Mesendoderm (in vitro differentiated cells): ENCODE measurements around the gene GBF1.
"Not testable (repeated sequence)": the region's sequence is repeated elsewhere in the genome, so short reads cannot be mapped to it uniquely, and the experiment has no call there.

Source experiments
- DNase-seq: peaks from one replicate; pipeline ENCODE4 v3.0.0; 2013
- H2AK5ac ChIP-seq: 2 replicates; pipeline ENCODE4 v1.6.1; 2013; ENCODE audit warnings: low read length, inconsistent platforms
- H2BK120ac ChIP-seq: 2 replicates; pipeline ENCODE4 v1.6.1; 2013; ENCODE audit warnings: low read depth, mild to moderate bottlenecking, low read length, moderate library complexity, mixed read lengths
- H2BK15ac ChIP-seq: replicated peaks from 2 replicates; pipeline ENCODE4 v1.6.1; 2013; ENCODE audit warnings: low read depth, mild to moderate bottlenecking, moderate library complexity
- H2BK5ac ChIP-seq: 2 replicates; pipeline ENCODE4 v1.6.1; 2013; ENCODE audit warnings: low read length, inconsistent platforms
- H3K18ac ChIP-seq: 2 replicates; pipeline ENCODE4 v1.6.1; 2013; ENCODE audit warnings: mild to moderate bottlenecking, low read length, mixed read lengths
- H3K23ac ChIP-seq: one replicate; pipeline ENCODE4 v1.6.1; 2013; ENCODE audit warnings: low read length
- H3K27ac ChIP-seq: 2 replicates; pipeline ENCODE4 v1.5.1; 2013; ENCODE audit warnings: low read depth, mild to moderate bottlenecking, inconsistent platforms, low read length, moderate library complexity
- H3K27me3 ChIP-seq: 2 replicates; pipeline ENCODE4 v1.6.1; 2013; ENCODE audit warnings: low read length, control low read depth, mild to moderate bottlenecking, inconsistent platforms; ENCODE audit not compliant: insufficient read depth, poor library complexity
- H3K36me3 ChIP-seq: 2 replicates; pipeline ENCODE4 v1.6.1; 2013; ENCODE audit warnings: low read length, inconsistent platforms; ENCODE audit not compliant: control insufficient read depth, insufficient read depth
- H3K4ac ChIP-seq: one replicate; pipeline ENCODE4 v1.6.1; 2013; ENCODE audit warnings: low read depth, mild to moderate bottlenecking, low read length, moderate library complexity
- H3K4me1 ChIP-seq: 2 replicates; pipeline ENCODE4 v1.6.1; 2013; ENCODE audit warnings: low read depth, low read length, inconsistent platforms; ENCODE audit not compliant: control insufficient read depth
- H3K4me2 ChIP-seq: 2 replicates; pipeline ENCODE4 v1.6.1; 2013; ENCODE audit warnings: low read length
- H3K4me3 ChIP-seq: 2 replicates; pipeline ENCODE4 v1.5.1; 2013; ENCODE audit warnings: mild to moderate bottlenecking, low read length
- H3K56ac ChIP-seq: one replicate; pipeline ENCODE4 v1.6.1; 2013; ENCODE audit warnings: low read length
- H3K79me1 ChIP-seq: 2 replicates; pipeline ENCODE4 v1.6.1; 2013; ENCODE audit warnings: low read length, inconsistent platforms
- H3K79me2 ChIP-seq: 2 replicates; pipeline ENCODE4 v1.6.1; 2013; ENCODE audit warnings: mild to moderate bottlenecking, low read length; ENCODE audit not compliant: control insufficient read depth, insufficient read depth
- H3K9ac ChIP-seq: 2 replicates; pipeline ENCODE4 v1.6.1; 2013; ENCODE audit warnings: low read length, inconsistent platforms
- H4K5ac ChIP-seq: one replicate; pipeline ENCODE4 v1.6.1; 2013; ENCODE audit warnings: low read length
- H4K8ac ChIP-seq: one replicate; pipeline ENCODE4 v1.6.1; 2013; ENCODE audit warnings: low read depth, mild to moderate bottlenecking, control low read depth, low read length, moderate library complexity
- WGBS: extraction: QIAGEN DNeasy Blood & Tissue Kit; methylation state at CpG from one replicate; pipeline ENCODE4 v1.1.7; 2013; ENCODE audit warnings: low lambda C conversion rate, missing lambda C conversion rate; ENCODE audit not compliant: insufficient coverage; ENCODE audit errors: extremely low coverage; 5-methylcytosine and 5-hydroxymethylcytosine counted together

The GBF1 gene

DNA sequence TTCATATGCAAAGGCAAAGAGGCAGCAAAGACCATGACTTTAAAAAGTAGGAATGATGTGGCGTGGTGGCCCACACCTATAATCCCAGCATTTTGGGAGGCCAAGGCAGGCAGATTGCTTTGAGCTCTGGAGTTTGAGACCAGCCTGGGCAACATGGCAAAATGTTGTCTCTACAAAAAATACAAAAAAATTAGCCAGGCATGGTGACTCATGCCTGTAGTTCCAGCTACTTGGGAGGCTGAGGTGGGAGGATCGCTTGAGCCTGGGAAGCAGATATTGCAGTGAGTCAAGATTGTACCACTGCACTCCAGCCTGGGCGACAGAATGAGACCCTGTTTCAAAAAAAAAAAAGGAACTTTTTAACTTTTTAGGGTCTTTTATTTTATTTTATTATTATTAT is 7.2 kb downstream of the GBF1 start:
- not testable (repeated sequence) for H3K27ac ChIP-seq, H3K27me3 ChIP-seq

DNA sequence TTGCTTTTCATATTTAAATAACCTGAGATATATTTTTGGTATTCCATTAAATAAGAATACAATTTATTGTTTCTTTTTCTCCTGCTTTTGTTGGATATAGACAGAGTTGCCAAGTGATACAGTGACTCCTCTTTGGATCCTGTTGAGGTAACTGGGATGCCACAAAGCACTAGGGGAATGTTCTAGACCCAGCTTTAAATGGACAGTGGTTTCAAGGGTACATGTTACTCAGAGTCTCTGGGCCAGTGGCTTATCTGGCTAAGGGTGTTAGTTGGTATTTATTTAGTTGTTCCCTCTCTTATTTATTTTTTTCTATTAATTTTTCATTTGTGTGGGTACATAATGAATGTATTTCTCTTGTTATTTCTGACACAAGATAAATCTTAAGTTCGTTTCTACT is 9.1 kb downstream of the GBF1 start:
- H3K56ac ChIP-seq, result no peak overlapping the region
- H3K79me2 ChIP-seq, result peaks cover 5% of the 10 kb centered on the region
- no peak overlapping the region for H3K4me2 ChIP-seq
- no peak overlapping the region for H3K4ac ChIP-seq
- H3K4me3 ChIP-seq, result no peak overlapping the region
- no peak overlapping the region for H3K18ac ChIP-seq
- no peak overlapping the region for H3K23ac ChIP-seq
- H3K4me1 ChIP-seq, result no peaks in the 10 kb centered on the region
- H3K36me3 ChIP-seq, result no peaks in the 10 kb centered on the region
- H4K8ac ChIP-seq, result no peak overlapping the region
- H2AK5ac ChIP-seq, result no peak overlapping the region
- no peaks in the 10 kb centered on the region for H3K27me3 ChIP-seq
- H2BK5ac ChIP-seq, result no peak overlapping the region
- H2BK15ac ChIP-seq, result no peak overlapping the region
- H3K9ac ChIP-seq, result no peak overlapping the region
- no peak overlapping the region for H3K27ac ChIP-seq
- H3K79me1 ChIP-seq, result peaks cover 7% of the 10 kb centered on the region
- no CpG with 5 or more reads among the region's 1 CpG for WGBS
- H4K5ac ChIP-seq, result no peak overlapping the region
- no peak for DNase-seq
- no peak overlapping the region for H2BK120ac ChIP-seq

More for the DNA sequence above, 7.2 kb downstream of the GBF1 start:
- H2BK15ac ChIP-seq, H2BK120ac ChIP-seq, H4K8ac ChIP-seq, H3K23ac ChIP-seq, DNase-seq, H3K18ac ChIP-seq, H3K4me1 ChIP-seq, H3K56ac ChIP-seq, H3K4me2 ChIP-seq, H4K5ac ChIP-seq, H3K36me3 ChIP-seq, H2BK5ac ChIP-seq, H3K4me3 ChIP-seq, H3K4ac ChIP-seq, H2AK5ac ChIP-seq, H3K9ac ChIP-seq: not testable (repeated sequence)
- peaks cover 12% of the 10 kb centered on the region for H3K79me1 ChIP-seq
- no CpG with 5 or more reads among the region's 3 CpGs for WGBS
- H3K79me2 ChIP-seq, result peaks cover 11% of the 10 kb centered on the region

DNA sequence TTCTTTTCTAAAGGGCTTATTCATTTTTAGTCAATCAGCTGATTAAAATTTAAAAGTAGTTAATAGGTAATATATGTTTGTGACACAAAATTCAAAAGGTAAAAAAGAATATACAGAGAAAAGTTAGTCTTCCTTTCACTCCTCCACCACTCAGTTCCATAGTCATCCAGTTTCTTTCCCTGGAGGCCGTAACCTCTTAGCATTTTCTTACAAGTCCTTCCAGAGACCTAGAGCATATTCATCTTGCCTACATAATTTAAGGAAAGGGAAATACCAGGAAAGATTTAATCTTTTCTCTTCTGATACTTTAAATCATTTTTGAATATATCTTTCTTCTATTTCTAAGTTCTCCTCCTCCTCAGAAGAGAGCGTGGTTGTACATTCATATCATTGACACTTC is 10.1 kb downstream of the GBF1 start:
- H3K27me3 ChIP-seq, result no peaks in the 10 kb centered on the region
- no peak overlapping the region for H3K23ac ChIP-seq
- H3K4me3 ChIP-seq, result no peak overlapping the region
- no peak overlapping the region for H3K4ac ChIP-seq
- H3K79me2 ChIP-seq, result peaks cover 5% of the 10 kb centered on the region
- no peak overlapping the region for H4K5ac ChIP-seq
- H2BK120ac ChIP-seq, result no peak overlapping the region
- no peaks in the 10 kb centered on the region for H3K4me1 ChIP-seq
- no peak overlapping the region for H3K18ac ChIP-seq
- H3K9ac ChIP-seq, result no peak overlapping the region
- DNase-seq, result no peak
- H3K4me2 ChIP-seq, result no peak overlapping the region
- no peak overlapping the region for H3K56ac ChIP-seq
- H3K36me3 ChIP-seq, result no peaks in the 10 kb centered on the region
- peaks cover 7% of the 10 kb centered on the region for H3K79me1 ChIP-seq
- H2AK5ac ChIP-seq, result no peak overlapping the region
- H3K27ac ChIP-seq, result no peak overlapping the region
- H2BK5ac ChIP-seq, result no peak overlapping the region
- WGBS, result no CpG with 5 or more reads among the region's 2 CpGs
- H2BK15ac ChIP-seq, result no peak overlapping the region
- H4K8ac ChIP-seq, result no peak overlapping the region

DNA sequence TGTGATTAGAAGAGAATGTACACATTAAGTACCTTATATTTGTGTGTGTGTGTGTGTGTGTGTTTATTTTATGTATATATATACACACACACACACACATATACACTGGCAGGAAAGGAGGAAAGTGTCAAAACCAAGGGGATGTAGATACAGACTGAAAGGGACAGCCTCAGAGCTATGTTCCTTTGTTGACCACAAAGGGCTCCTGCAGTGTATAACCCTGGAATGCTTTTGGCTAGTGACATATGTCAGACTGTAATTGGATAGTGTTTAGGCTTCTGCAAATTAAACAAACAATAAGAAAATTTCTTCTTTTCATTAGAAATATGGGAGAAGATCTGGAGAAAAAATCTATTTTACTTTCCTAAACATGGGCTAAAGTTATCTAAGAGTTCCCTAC is 15.9 kb downstream of the GBF1 start:
- no peak overlapping the region for H3K23ac ChIP-seq
- H3K4me1 ChIP-seq, result no peaks in the 10 kb centered on the region
- H3K27ac ChIP-seq, result no peak overlapping the region
- H2BK15ac ChIP-seq, result no peak overlapping the region
- H3K4me2 ChIP-seq, result no peak overlapping the region
- no peak overlapping the region for H2BK120ac ChIP-seq
- no peak overlapping the region for H4K5ac ChIP-seq
- peaks cover 3% of the 10 kb centered on the region for H3K79me1 ChIP-seq
- no peak overlapping the region for H3K4ac ChIP-seq
- H3K4me3 ChIP-seq, result no peak overlapping the region
- H4K8ac ChIP-seq, result no peak overlapping the region
- no peak overlapping the region for H3K9ac ChIP-seq
- peaks cover 3% of the 10 kb centered on the region for H3K36me3 ChIP-seq
- peaks cover 3% of the 10 kb centered on the region for H3K79me2 ChIP-seq
- H3K56ac ChIP-seq, result no peak overlapping the region
- no peak for DNase-seq
- no peaks in the 10 kb centered on the region for H3K27me3 ChIP-seq
- H2BK5ac ChIP-seq, result no peak overlapping the region
- H3K18ac ChIP-seq, result no peak overlapping the region
- no peak overlapping the region for H2AK5ac ChIP-seq

DNA sequence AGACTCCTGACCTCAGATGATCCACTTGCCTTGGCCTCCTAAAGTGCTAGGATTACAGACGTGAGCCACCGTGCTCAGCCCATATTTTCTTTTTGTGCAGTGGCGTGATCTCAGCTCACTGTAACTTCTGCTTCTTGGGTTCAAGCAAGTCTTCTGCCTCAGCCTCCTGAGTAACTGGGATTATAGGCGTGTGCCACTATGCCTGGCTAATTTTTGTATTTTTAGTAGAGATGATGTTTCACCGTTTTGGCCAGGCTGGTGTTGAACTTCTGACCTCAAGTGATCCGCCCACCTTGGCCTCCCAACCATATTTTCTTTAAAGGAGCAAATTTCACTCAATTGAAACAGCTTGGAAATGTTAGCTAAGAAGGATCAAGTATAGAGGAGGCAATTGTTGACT is 16.5 kb downstream of the GBF1 start:
- Histone ChIP-seq H3K36me3 (peaks cover 3% of the 10 kb centered on the region), H2BK120ac (no peak overlapping the region), H2BK5ac (no peak overlapping the region), H2AK5ac (no peak overlapping the region), H3K4ac (no peak overlapping the region), H3K27me3 (no peaks in the 10 kb centered on the region), H4K8ac (no peak overlapping the region), H3K4me1 (no peaks in the 10 kb centered on the region), H3K18ac (no peak overlapping the region), H3K79me2 (peaks cover under 1% of the 10 kb centered on the region), H3K23ac (no peak overlapping the region), H2BK15ac (no peak overlapping the region), H3K79me1 (peaks cover 3% of the 10 kb centered on the region), H3K9ac (no peak overlapping the region), H4K5ac (no peak overlapping the region), H3K4me3 (no peak overlapping the region), H3K56ac (no peak overlapping the region), H3K27ac (no peak overlapping the region), H3K4me2 (no peak overlapping the region)
- no CpG with 5 or more reads among the region's 6 CpGs for WGBS
- DNase-seq, result no peak

DNA sequence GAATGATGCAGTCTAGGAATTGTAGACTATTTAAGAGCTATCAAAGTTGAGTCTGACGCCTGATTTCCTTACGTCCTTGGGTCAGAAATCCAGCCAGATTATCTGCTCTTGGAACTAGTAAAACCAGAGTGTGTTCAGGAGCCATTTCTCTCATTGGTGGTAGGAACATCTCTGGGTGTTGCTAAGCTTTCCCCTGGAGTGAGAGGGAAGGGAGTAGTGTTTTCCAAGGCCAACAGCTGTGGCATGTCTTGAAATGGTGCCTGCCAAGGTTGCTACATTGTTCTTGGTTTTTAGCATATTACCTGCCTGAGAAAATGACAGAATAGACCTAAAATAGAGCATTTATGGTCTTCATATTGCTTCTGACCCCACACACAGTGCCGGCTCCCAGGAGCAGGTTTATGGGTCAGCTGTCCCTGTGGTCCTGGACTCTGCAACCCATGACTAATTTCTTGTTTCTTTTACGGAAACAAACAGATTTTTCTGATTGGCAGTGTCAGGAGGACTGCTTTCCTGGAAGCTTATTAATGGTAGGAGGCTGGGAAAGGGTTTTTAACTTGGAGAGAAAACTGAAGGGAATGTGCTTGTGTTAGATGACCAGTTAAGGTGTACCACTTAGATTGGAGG is 17.5 kb downstream of the GBF1 start:
- Histone ChIP-seq H3K27ac (no peak overlapping the region), H2BK120ac (no peak overlapping the region), H3K4ac (no peak overlapping the region), H3K23ac (no peak overlapping the region), H3K79me1 (peaks cover 2% of the 10 kb centered on the region), H2BK5ac (no peak overlapping the region), H3K79me2 (no peaks in the 10 kb centered on the region), H3K4me3 (no peak overlapping the region), H2AK5ac (no peak overlapping the region), H3K56ac (no peak overlapping the region), H4K5ac (no peak overlapping the region), H3K27me3 (no peaks in the 10 kb centered on the region), H3K4me1 (no peaks in the 10 kb centered on the region), H3K18ac (no peak overlapping the region), H3K9ac (no peak overlapping the region), H4K8ac (no peak overlapping the region), H3K4me2 (no peak overlapping the region), H2BK15ac (no peak overlapping the region), H3K36me3 (peaks cover 3% of the 10 kb centered on the region)
- no CpG with 5 or more reads among the region's 4 CpGs for WGBS
- DNase-seq, result no peak
